SK-N-SH treated with all-trans-retinoic acid at 6 μM for 48 hours (cell line): ENCODE results near the gene KRABD2.

Experiments
- ATAC-seq: fragments of 200-7000 bp; cut with Tn5 transposase; 3 replicates; pipeline ENCODE4 v1.9.1; 2020; ENCODE audit warnings: mild to moderate bottlenecking, moderate library complexity
- ARNTL ChIP-seq: fragments of 450-650 bp; formaldehyde crosslinking; IDR thresholded peaks from 2 replicates; pipeline ENCODE4 v1.5.0; 2020; ENCODE audit warnings: low read depth, mild to moderate bottlenecking, moderate library complexity, borderline replicate concordance
- BACH2 ChIP-seq: fragments of 250-450 bp; sonication (Bioruptor Pico); IDR thresholded peaks from 2 replicates; pipeline ENCODE4 v1.9.0; 2021; ENCODE audit warnings: mild to moderate bottlenecking, borderline replicate concordance
- ESRRG ChIP-seq: fragments of 250-450 bp; sonication (Bioruptor Pico); IDR thresholded peaks from 2 replicates; pipeline ENCODE4 v1.6.1; 2021; ENCODE audit warnings: mild to moderate bottlenecking
- GLIS3 ChIP-seq: fragments of 250-450 bp; sonication (Bioruptor Pico); IDR thresholded peaks from 2 replicates; pipeline ENCODE4 v1.5.0; 2020; ENCODE audit warnings: mild to moderate bottlenecking, moderate library complexity
- ISL1 ChIP-seq: fragments of 250-450 bp; sonication (Bioruptor Pico); IDR thresholded peaks from 2 replicates; pipeline ENCODE4 v2.1.2; 2022; ENCODE audit warnings: mild to moderate bottlenecking, moderate library complexity
- OSR1 ChIP-seq: fragments of 250-450 bp; sonication (Bioruptor Pico); IDR thresholded peaks from 2 replicates; pipeline ENCODE4 v1.8.0; 2022; ENCODE audit warnings: moderate library complexity, mild to moderate bottlenecking, inconsistent platforms
- PPARA ChIP-seq: fragments of 250-450 bp; sonication (Bioruptor Pico); IDR thresholded peaks from 2 replicates; pipeline ENCODE4 v1.5.0; 2020; ENCODE audit warnings: mild to moderate bottlenecking, borderline replicate concordance
- RARB ChIP-seq: fragments of 250-450 bp; sonication (Bioruptor Pico); IDR thresholded peaks from 2 replicates; pipeline ENCODE4 v1.8.0; 2021; ENCODE audit warnings: mild to moderate bottlenecking, moderate library complexity
- SNAI2 ChIP-seq: fragments of 250-450 bp; sonication (Bioruptor Pico); IDR thresholded peaks from 2 replicates; pipeline ENCODE4 v1.5.0; 2020; ENCODE audit warnings: mild to moderate bottlenecking, moderate library complexity
- TCF4 ChIP-seq: fragments of 250-450 bp; sonication (Bioruptor Pico); IDR thresholded peaks from 2 replicates; pipeline ENCODE4 v1.8.0; 2021; ENCODE audit warnings: mild to moderate bottlenecking, moderate library complexity, borderline replicate concordance
- TOX ChIP-seq: fragments of 250-450 bp; sonication (Bioruptor Pico); IDR thresholded peaks from 2 replicates; pipeline ENCODE4 v1.8.0; 2021; ENCODE audit warnings: mild to moderate bottlenecking, moderate library complexity, borderline replicate concordance
- ZC3H10 ChIP-seq: fragments of 250-450 bp; sonication (Bioruptor Pico); IDR thresholded peaks from 2 replicates; pipeline ENCODE4 v1.5.1; 2021; ENCODE audit warnings: mild to moderate bottlenecking, moderate library complexity
- ZFP3 ChIP-seq: fragments of 250-450 bp; sonication (Bioruptor Pico); IDR thresholded peaks from 2 replicates; pipeline ENCODE4 v1.5.0; 2020; ENCODE audit warnings: mild to moderate bottlenecking, moderate library complexity
- ZFP30 ChIP-seq: fragments of 450-650 bp; formaldehyde crosslinking; IDR thresholded peaks from 2 replicates; pipeline ENCODE4 v1.5.0; 2022; ENCODE audit warnings: mild to moderate bottlenecking, moderate library complexity
- ZNF565 ChIP-seq: fragments of 450-650 bp; formaldehyde crosslinking; conservative IDR thresholded peaks from 2 replicates; pipeline ENCODE4 v1.5.0; 2020; ENCODE audit warnings: low read depth, mild to moderate bottlenecking, moderate library complexity
- ZNF70 ChIP-seq: fragments of 450-650 bp; formaldehyde crosslinking; IDR thresholded peaks from 2 replicates; pipeline ENCODE4 v1.5.0; 2020; ENCODE audit warnings: mild to moderate bottlenecking, moderate library complexity
- ZNF8 ChIP-seq: fragments of 450-650 bp; formaldehyde crosslinking; IDR thresholded peaks from 2 replicates; pipeline ENCODE4 v1.5.0; 2020; ENCODE audit warnings: mild to moderate bottlenecking, moderate library complexity
- TF ChIP-seq, protein P1 (sequence below): fragments of 250-450 bp; sonication (Bioruptor Pico); IDR thresholded peaks from 2 replicates; pipeline ENCODE4 v1.8.0; 2021; ENCODE audit warnings: low read depth, mild to moderate bottlenecking, moderate library complexity, borderline replicate concordance
- TF ChIP-seq, protein P2 (sequence below): fragments of 250-450 bp; sonication (Bioruptor Pico); IDR thresholded peaks from 2 replicates; pipeline ENCODE4 v1.8.0; 2020; ENCODE audit warnings: mild to moderate bottlenecking, moderate library complexity, borderline replicate concordance
- TF ChIP-seq, protein P3 (sequence below): fragments of 250-450 bp; sonication (Bioruptor Pico); IDR thresholded peaks from 2 replicates; pipeline ENCODE4 v1.5.1; 2020; ENCODE audit warnings: low read depth, mild to moderate bottlenecking, moderate library complexity
- TF ChIP-seq, protein P4 (sequence below): fragments of 250-450 bp; sonication (Bioruptor Pico); IDR thresholded peaks from 2 replicates; pipeline ENCODE4 v1.5.0; 2020; ENCODE audit warnings: mild to moderate bottlenecking, moderate library complexity

The KRABD2 gene

DNA sequence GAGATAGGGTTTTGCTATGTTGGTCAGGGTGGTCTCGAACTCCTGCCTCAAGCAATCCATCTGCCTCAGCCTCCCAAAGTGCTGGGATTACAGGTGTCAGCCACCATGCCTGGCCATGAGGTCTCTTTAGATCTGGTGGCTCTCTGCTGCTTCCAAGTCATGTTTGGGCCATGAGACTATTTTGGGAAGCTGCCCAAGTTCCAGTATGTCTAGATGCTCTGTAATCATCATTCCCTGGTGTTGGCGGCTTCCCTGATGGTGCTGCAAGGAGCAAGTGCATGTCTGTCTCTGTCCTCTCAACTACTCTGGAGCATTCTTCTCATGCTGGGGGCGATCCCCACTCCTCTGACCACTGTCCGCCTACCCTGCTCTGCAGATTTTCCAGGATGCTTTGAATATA, 43.2 kb downstream of the KRABD2 start:
- no peak for TF ChIP-seq ZNF8 (CRISPR knock-in tag)
- no peak for TF ChIP-seq ISL1 (CRISPR knock-in tag)
- TF ChIP-seq, protein P1, sequence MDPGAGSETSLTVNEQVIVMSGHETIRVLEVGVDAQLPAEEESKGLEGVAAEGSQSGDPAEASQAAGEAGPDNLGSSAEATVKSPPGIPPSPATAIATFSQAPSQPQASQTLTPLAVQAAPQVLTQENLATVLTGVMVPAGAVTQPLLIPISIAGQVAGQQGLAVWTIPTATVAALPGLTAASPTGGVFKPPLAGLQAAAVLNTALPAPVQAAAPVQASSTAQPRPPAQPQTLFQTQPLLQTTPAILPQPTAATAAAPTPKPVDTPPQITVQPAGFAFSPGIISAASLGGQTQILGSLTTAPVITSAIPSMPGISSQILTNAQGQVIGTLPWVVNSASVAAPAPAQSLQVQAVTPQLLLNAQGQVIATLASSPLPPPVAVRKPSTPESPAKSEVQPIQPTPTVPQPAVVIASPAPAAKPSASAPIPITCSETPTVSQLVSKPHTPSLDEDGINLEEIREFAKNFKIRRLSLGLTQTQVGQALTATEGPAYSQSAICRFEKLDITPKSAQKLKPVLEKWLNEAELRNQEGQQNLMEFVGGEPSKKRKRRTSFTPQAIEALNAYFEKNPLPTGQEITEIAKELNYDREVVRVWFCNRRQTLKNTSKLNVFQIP (CRISPR knock-in tag), result no peak
- TF ChIP-seq ZFP30 (CRISPR knock-in tag), result no peak
- no peak for TF ChIP-seq ZC3H10 (CRISPR knock-in tag)
- TF ChIP-seq SNAI2 (CRISPR knock-in tag), result no peak
- TF ChIP-seq GLIS3 (CRISPR knock-in tag), result no peak
- TF ChIP-seq ARNTL (CRISPR knock-in tag), result no peak
- TF ChIP-seq, protein P2, sequence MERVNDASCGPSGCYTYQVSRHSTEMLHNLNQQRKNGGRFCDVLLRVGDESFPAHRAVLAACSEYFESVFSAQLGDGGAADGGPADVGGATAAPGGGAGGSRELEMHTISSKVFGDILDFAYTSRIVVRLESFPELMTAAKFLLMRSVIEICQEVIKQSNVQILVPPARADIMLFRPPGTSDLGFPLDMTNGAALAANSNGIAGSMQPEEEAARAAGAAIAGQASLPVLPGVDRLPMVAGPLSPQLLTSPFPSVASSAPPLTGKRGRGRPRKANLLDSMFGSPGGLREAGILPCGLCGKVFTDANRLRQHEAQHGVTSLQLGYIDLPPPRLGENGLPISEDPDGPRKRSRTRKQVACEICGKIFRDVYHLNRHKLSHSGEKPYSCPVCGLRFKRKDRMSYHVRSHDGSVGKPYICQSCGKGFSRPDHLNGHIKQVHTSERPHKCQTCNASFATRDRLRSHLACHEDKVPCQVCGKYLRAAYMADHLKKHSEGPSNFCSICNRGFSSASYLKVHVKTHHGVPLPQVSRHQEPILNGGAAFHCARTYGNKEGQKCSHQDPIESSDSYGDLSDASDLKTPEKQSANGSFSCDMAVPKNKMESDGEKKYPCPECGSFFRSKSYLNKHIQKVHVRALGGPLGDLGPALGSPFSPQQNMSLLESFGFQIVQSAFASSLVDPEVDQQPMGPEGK (CRISPR knock-in tag), result no peak
- no peak for TF ChIP-seq ZFP3 (CRISPR knock-in tag)
- no peak for TF ChIP-seq BACH2 (CRISPR knock-in tag)
- no peak for ATAC-seq

DNA sequence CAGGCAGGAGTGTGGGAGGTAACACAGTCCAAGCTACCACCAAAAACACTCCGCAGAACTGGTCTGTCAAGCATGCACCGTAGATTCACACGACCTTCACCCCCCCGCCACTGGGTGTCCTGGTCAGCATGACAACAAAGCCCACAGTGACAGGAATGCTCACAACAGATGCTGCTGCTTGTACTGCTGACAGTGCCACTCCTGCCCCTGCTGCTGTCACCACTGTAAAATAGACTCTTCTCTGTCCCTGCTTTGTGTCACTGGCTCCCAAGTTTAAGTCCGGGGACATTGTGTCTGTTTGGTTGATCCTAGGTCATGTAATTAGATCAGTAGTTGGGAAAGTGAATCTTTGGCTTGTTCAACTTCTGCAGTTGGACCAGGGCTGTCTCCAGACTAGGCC, 43.8 kb downstream of the KRABD2 start:
- TF ChIP-seq, protein P3, sequence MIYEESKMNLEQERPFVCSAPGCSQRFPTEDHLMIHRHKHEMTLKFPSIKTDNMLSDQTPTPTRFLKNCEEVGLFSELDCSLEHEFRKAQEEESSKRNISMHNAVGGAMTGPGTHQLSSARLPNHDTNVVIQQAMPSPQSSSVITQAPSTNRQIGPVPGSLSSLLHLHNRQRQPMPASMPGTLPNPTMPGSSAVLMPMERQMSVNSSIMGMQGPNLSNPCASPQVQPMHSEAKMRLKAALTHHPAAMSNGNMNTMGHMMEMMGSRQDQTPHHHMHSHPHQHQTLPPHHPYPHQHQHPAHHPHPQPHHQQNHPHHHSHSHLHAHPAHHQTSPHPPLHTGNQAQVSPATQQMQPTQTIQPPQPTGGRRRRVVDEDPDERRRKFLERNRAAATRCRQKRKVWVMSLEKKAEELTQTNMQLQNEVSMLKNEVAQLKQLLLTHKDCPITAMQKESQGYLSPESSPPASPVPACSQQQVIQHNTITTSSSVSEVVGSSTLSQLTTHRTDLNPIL (CRISPR knock-in tag), result no peak
- TF ChIP-seq BACH2 (CRISPR knock-in tag) (no peak), RARB (CRISPR knock-in tag) (no peak), ESRRG (CRISPR knock-in tag) (no peak), ZNF565 (CRISPR knock-in tag) (no peak)
- TF ChIP-seq, protein P1 (CRISPR knock-in tag), result no peak
- no peak for ATAC-seq

DNA sequence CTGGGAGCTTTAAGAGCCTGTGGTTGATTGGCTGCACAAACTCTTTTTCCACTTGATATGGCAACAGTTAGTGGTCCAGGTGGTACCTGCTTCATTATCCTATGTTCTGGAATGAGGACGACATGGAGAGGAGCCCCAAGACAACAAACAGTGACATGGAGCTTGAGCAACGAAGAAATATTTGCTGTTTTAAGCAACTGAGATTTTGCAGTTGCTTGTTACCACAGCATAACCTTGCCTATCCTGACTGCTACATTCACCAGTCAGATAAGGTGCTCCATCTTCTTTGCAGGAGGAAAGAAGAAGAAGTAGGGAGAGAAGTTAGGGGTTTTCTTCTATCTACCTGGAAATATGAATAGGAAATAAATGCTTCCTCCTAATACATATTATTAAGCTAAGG, 44.4 kb downstream of the KRABD2 start:
- no peak for ATAC-seq
- no peak for TF ChIP-seq SNAI2 (CRISPR knock-in tag)
- no peak for TF ChIP-seq ZC3H10 (CRISPR knock-in tag)
- no peak for TF ChIP-seq TOX (CRISPR knock-in tag)
- TF ChIP-seq OSR1 (CRISPR knock-in tag), result no peak
- TF ChIP-seq ARNTL (CRISPR knock-in tag), result no peak
- TF ChIP-seq, protein P4, sequence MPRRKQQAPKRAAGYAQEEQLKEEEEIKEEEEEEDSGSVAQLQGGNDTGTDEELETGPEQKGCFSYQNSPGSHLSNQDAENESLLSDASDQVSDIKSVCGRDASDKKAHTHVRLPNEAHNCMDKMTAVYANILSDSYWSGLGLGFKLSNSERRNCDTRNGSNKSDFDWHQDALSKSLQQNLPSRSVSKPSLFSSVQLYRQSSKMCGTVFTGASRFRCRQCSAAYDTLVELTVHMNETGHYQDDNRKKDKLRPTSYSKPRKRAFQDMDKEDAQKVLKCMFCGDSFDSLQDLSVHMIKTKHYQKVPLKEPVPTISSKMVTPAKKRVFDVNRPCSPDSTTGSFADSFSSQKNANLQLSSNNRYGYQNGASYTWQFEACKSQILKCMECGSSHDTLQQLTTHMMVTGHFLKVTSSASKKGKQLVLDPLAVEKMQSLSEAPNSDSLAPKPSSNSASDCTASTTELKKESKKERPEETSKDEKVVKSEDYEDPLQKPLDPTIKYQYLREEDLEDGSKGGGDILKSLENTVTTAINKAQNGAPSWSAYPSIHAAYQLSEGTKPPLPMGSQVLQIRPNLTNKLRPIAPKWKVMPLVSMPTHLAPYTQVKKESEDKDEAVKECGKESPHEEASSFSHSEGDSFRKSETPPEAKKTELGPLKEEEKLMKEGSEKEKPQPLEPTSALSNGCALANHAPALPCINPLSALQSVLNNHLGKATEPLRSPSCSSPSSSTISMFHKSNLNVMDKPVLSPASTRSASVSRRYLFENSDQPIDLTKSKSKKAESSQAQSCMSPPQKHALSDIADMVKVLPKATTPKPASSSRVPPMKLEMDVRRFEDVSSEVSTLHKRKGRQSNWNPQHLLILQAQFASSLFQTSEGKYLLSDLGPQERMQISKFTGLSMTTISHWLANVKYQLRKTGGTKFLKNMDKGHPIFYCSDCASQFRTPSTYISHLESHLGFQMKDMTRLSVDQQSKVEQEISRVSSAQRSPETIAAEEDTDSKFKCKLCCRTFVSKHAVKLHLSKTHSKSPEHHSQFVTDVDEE, result no peak
- TF ChIP-seq ZNF70, result no peak
- no peak for TF ChIP-seq TCF4
- no peak for TF ChIP-seq BACH2 (CRISPR knock-in tag)
- TF ChIP-seq GLIS3 (CRISPR knock-in tag), result no peak
- TF ChIP-seq ZNF8 (CRISPR knock-in tag), result no peak
- TF ChIP-seq, protein P3 (CRISPR knock-in tag), result no peak
- TF ChIP-seq, protein P2 (CRISPR knock-in tag), result no peak
- no peak for TF ChIP-seq PPARA
- TF ChIP-seq RARB (CRISPR knock-in tag), result no peak
